ENCODE measurements around the gene ARFRP1. TPM values are rescaled to one million over a fixed set of nuclear protein-coding genes. Genes with fewer than 3 reads are reported as not detected.

The ARFRP1 gene
- total RNA-seq, 1 experiment from 2014 or later: 30.2 TPM

DNA sequence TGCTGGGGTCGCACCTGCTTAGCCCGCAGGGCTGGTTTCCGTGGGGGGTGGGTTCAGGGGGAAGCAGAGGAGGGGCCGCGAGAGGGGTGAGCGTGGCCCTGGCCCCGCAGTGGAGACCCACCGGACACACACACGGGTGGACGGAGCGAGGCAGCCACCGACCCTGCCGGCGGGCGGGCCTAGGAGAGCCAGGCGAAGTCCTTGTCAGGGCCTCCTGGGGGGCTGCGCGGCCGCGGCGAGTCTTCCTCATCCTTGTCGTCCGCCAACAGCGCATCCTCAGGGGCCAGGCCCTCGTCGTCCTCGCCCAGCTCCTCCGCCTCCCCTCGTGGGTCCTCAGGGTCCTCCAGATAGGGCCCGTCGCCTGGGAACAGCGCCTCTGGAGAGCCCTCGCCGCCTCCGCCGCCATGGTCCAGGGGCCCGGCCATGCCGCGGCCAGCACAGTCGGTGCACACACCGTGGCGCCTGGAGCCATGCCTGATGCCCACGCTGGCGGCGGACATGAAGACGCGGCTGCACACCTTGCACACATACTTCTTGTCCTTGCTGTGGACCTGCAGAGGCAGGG is 39.1 kb upstream of the ARFRP1 start (continued):
- TF ChIP-seq, protein P1, sequence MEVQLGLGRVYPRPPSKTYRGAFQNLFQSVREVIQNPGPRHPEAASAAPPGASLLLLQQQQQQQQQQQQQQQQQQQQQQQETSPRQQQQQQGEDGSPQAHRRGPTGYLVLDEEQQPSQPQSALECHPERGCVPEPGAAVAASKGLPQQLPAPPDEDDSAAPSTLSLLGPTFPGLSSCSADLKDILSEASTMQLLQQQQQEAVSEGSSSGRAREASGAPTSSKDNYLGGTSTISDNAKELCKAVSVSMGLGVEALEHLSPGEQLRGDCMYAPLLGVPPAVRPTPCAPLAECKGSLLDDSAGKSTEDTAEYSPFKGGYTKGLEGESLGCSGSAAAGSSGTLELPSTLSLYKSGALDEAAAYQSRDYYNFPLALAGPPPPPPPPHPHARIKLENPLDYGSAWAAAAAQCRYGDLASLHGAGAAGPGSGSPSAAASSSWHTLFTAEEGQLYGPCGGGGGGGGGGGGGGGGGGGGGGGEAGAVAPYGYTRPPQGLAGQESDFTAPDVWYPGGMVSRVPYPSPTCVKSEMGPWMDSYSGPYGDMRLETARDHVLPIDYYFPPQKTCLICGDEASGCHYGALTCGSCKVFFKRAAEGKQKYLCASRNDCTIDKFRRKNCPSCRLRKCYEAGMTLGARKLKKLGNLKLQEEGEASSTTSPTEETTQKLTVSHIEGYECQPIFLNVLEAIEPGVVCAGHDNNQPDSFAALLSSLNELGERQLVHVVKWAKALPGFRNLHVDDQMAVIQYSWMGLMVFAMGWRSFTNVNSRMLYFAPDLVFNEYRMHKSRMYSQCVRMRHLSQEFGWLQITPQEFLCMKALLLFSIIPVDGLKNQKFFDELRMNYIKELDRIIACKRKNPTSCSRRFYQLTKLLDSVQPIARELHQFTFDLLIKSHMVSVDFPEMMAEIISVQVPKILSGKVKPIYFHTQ (CRISPR knock-in tag; IDR thresholded peaks at IDR 0.05): no peak
- no peak for TF ChIP-seq MYBL2 (CRISPR knock-in tag; IDR thresholded peaks at IDR 0.05)

DNA sequence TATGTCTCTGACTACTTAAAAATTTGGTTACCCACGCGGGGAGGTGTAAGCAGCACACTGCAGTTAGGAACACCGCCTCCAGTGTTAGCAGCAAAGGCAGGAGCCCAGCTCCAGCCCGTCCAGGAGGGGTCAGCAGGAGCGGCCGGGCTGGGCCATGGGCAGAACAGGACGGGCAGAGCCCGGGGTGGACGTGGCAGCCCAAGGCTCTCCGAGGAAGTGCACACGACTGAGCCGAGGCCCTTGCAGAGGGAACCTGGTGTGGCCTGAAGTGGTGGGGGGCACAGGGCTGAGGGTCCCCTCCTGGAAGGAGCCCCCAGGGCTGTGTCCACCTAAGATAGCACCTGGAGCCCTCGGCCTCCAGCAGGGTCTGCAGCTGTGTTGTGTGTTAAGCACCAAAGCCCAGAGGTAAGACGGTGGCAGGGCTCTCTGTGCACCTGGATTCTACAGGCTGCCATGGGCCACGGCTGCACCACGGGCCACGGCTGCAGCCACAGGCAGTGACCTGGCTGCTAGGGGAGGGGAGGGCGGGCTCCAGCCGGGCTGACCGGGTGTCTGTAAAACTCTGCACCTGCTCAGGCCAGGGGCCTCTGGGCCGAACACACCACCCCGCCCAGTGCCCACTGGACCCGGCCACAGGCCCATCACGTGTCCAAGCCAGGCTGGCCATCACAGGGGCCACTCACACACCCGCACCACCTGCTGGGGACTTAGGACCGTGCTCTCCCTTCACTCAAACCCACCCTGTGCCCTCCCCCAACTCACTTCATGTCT is 38.4 kb upstream of the ARFRP1 start:
- H3K4me3 Mint-ChIP-seq: no peak overlapping the region
- no peaks in the 10 kb centered on the region for H3K9me3 Mint-ChIP-seq
- CTCF ChIA-PET: no interaction called here
- H3K36me3 Mint-ChIP-seq: 0 out of 2 replicates have a peak, but pooled peaks cover 3% of the 10 kb centered on the region
- peaks cover 1% of the 10 kb centered on the region for H3K4me1 Mint-ChIP-seq
- DNase-seq (ENCODE audit: low spot score): no peak
- POLR2A ChIA-PET: no interaction called here
- TF ChIP-seq, protein P2, sequence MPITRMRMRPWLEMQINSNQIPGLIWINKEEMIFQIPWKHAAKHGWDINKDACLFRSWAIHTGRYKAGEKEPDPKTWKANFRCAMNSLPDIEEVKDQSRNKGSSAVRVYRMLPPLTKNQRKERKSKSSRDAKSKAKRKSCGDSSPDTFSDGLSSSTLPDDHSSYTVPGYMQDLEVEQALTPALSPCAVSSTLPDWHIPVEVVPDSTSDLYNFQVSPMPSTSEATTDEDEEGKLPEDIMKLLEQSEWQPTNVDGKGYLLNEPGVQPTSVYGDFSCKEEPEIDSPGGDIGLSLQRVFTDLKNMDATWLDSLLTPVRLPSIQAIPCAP (CRISPR knock-in tag; IDR thresholded peaks at IDR 0.05): no peak
- TF ChIP-seq CREB1 (CRISPR knock-in tag; IDR thresholded peaks at IDR 0.05) (no peak), ETV6 (CRISPR knock-in tag; IDR thresholded peaks at IDR 0.05) (no peak), PRRX2 (CRISPR knock-in tag; IDR thresholded peaks at IDR 0.05) (no peak), MXD4 (CRISPR knock-in tag; IDR thresholded peaks at IDR 0.05; ENCODE audit: borderline replicate concordance) (no peak), TEAD1 (CRISPR knock-in tag; IDR thresholded peaks at IDR 0.05) (no peak), ZNF416 (CRISPR knock-in tag; IDR thresholded peaks at IDR 0.05) (no peak), ZNF396 (CRISPR knock-in tag; IDR thresholded peaks at IDR 0.05; ENCODE audit: borderline replicate concordance) (no peak), RELA (CRISPR knock-in tag; IDR thresholded peaks at IDR 0.05; ENCODE audit: borderline replicate concordance) (no peak), NR2C2 (CRISPR knock-in tag; IDR thresholded peaks at IDR 0.05) (no peak)
- TF ChIP-seq, protein P3, sequence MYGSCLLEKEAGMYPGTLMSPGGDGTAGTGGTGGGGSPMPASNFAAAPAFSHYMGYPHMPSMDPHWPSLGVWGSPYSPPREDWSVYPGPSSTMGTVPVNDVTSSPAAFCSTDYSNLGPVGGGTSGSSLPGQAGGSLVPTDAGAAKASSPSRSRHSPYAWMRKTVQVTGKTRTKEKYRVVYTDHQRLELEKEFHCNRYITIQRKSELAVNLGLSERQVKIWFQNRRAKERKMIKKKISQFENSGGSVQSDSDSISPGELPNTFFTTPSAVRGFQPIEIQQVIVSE (CRISPR knock-in tag; IDR thresholded peaks at IDR 0.05; ENCODE audit: borderline replicate concordance): no peak
- TF ChIP-seq, protein P4, sequence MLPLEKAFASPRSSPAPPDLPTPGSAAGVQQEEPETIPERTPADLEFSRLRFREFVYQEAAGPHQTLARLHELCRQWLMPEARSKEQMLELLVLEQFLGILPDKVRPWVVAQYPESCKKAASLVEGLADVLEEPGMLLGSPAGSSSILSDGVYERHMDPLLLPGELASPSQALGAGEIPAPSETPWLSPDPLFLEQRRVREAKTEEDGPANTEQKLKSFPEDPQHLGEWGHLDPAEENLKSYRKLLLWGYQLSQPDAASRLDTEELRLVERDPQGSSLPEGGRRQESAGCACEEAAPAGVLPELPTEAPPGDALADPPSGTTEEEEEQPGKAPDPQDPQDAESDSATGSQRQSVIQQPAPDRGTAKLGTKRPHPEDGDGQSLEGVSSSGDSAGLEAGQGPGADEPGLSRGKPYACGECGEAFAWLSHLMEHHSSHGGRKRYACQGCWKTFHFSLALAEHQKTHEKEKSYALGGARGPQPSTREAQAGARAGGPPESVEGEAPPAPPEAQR (CRISPR knock-in tag; IDR thresholded peaks at IDR 0.05): no peak
- TF ChIP-seq, protein P5, sequence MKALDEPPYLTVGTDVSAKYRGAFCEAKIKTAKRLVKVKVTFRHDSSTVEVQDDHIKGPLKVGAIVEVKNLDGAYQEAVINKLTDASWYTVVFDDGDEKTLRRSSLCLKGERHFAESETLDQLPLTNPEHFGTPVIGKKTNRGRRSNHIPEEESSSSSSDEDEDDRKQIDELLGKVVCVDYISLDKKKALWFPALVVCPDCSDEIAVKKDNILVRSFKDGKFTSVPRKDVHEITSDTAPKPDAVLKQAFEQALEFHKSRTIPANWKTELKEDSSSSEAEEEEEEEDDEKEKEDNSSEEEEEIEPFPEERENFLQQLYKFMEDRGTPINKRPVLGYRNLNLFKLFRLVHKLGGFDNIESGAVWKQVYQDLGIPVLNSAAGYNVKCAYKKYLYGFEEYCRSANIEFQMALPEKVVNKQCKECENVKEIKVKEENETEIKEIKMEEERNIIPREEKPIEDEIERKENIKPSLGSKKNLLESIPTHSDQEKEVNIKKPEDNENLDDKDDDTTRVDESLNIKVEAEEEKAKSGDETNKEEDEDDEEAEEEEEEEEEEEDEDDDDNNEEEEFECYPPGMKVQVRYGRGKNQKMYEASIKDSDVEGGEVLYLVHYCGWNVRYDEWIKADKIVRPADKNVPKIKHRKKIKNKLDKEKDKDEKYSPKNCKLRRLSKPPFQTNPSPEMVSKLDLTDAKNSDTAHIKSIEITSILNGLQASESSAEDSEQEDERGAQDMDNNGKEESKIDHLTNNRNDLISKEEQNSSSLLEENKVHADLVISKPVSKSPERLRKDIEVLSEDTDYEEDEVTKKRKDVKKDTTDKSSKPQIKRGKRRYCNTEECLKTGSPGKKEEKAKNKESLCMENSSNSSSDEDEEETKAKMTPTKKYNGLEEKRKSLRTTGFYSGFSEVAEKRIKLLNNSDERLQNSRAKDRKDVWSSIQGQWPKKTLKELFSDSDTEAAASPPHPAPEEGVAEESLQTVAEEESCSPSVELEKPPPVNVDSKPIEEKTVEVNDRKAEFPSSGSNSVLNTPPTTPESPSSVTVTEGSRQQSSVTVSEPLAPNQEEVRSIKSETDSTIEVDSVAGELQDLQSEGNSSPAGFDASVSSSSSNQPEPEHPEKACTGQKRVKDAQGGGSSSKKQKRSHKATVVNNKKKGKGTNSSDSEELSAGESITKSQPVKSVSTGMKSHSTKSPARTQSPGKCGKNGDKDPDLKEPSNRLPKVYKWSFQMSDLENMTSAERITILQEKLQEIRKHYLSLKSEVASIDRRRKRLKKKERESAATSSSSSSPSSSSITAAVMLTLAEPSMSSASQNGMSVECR (CRISPR knock-in tag; IDR thresholded peaks at IDR 0.05; ENCODE audit: borderline replicate concordance): no peak
- TF ChIP-seq, protein P6, sequence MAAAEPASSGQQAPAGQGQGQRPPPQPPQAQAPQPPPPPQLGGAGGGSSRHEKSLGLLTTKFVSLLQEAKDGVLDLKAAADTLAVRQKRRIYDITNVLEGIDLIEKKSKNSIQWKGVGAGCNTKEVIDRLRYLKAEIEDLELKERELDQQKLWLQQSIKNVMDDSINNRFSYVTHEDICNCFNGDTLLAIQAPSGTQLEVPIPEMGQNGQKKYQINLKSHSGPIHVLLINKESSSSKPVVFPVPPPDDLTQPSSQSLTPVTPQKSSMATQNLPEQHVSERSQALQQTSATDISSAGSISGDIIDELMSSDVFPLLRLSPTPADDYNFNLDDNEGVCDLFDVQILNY (CRISPR knock-in tag; IDR thresholded peaks at IDR 0.05): no peak
- TF ChIP-seq, protein P7, sequence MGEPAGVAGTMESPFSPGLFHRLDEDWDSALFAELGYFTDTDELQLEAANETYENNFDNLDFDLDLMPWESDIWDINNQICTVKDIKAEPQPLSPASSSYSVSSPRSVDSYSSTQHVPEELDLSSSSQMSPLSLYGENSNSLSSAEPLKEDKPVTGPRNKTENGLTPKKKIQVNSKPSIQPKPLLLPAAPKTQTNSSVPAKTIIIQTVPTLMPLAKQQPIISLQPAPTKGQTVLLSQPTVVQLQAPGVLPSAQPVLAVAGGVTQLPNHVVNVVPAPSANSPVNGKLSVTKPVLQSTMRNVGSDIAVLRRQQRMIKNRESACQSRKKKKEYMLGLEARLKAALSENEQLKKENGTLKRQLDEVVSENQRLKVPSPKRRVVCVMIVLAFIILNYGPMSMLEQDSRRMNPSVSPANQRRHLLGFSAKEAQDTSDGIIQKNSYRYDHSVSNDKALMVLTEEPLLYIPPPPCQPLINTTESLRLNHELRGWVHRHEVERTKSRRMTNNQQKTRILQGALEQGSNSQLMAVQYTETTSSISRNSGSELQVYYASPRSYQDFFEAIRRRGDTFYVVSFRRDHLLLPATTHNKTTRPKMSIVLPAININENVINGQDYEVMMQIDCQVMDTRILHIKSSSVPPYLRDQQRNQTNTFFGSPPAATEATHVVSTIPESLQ (CRISPR knock-in tag; IDR thresholded peaks at IDR 0.05): no peak
- TF ChIP-seq, protein P8, sequence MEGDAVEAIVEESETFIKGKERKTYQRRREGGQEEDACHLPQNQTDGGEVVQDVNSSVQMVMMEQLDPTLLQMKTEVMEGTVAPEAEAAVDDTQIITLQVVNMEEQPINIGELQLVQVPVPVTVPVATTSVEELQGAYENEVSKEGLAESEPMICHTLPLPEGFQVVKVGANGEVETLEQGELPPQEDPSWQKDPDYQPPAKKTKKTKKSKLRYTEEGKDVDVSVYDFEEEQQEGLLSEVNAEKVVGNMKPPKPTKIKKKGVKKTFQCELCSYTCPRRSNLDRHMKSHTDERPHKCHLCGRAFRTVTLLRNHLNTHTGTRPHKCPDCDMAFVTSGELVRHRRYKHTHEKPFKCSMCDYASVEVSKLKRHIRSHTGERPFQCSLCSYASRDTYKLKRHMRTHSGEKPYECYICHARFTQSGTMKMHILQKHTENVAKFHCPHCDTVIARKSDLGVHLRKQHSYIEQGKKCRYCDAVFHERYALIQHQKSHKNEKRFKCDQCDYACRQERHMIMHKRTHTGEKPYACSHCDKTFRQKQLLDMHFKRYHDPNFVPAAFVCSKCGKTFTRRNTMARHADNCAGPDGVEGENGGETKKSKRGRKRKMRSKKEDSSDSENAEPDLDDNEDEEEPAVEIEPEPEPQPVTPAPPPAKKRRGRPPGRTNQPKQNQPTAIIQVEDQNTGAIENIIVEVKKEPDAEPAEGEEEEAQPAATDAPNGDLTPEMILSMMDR (IDR thresholded peaks at IDR 0.05): no peak
- TF ChIP-seq, protein P9, sequence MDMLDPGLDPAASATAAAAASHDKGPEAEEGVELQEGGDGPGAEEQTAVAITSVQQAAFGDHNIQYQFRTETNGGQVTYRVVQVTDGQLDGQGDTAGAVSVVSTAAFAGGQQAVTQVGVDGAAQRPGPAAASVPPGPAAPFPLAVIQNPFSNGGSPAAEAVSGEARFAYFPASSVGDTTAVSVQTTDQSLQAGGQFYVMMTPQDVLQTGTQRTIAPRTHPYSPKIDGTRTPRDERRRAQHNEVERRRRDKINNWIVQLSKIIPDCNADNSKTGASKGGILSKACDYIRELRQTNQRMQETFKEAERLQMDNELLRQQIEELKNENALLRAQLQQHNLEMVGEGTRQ (CRISPR knock-in tag; IDR thresholded peaks at IDR 0.05): no peak
- peak overlapping the region; percentile 89 for H3K27ac Mint-ChIP-seq
- ATAC-seq: no peak
- H3K27me3 Mint-ChIP-seq (ENCODE audit: low read depth): no peaks in the 10 kb centered on the region
